HG03571 (cell line): ENCODE data around the gene HELB.
A peak's percentile ranks its signal among the peaks of the same experiment; 100 is the strongest.

Experiments
- ATAC-seq: cut with Tn5 transposase; IDR thresholded peaks from one replicate; pipeline ENCODE4 v1.9.1; 2021; ENCODE audit not compliant: unreplicated experiment

Gene HELB

GRCh38 chr12:66301944-66302826, at the start of gene HELB:
Gene HELB (plus strand): TSS chr12:66302493. CDS start chr12:66302604, 111 bp downstream.
- ATAC-seq = peak; percentile 95

GRCh38 chr12:66252771-66253170, 49.5 kb upstream of the HELB start:
- no peak for ATAC-seq

- no peak for ATAC-seq
Observed at GRCh38 chr12:66255737-66256136, 46.6 kb upstream of the HELB start.

GRCh38 chr12:66258011-66258410, 44.3 kb upstream of the HELB start:
- ATAC-seq = no peak

GRCh38 chr12:66262737-66263136, 39.6 kb upstream of the HELB start:
- no peak for ATAC-seq

GRCh38 chr12:66268562-66268961, 33.7 kb upstream of the HELB start:
- no peak for ATAC-seq

- ATAC-seq = no peak
Observed at GRCh38 chr12:66269142-66269541, 33.2 kb upstream of the HELB start.

GRCh38 chr12:66269757-66270383, 32.4 kb upstream of the HELB start:
- no peak for ATAC-seq

GRCh38 chr12:66270613-66271012, 31.7 kb upstream of the HELB start:
- no peak for ATAC-seq

GRCh38 chr12:66272650-66273049, 29.6 kb upstream of the HELB start:
- ATAC-seq = no peak

- ATAC-seq = no peak
Observed at GRCh38 chr12:66273147-66273546, 29.1 kb upstream of the HELB start.

GRCh38 chr12:66275040-66275439, 27.3 kb upstream of the HELB start:
- no peak for ATAC-seq

GRCh38 chr12:66279123-66279712, 23.1 kb upstream of the HELB start:
- no peak for ATAC-seq

- no peak for ATAC-seq
Observed at GRCh38 chr12:66280561-66280960, 21.7 kb upstream of the HELB start.

- no peak for ATAC-seq
Observed at GRCh38 chr12:66282244-66282643, 20.0 kb upstream of the HELB start.

GRCh38 chr12:66287275-66287674, 15.0 kb upstream of the HELB start:
- ATAC-seq = no peak

- no peak for ATAC-seq
Observed at GRCh38 chr12:66288121-66288520, 14.2 kb upstream of the HELB start.

- no peak for ATAC-seq
Observed at GRCh38 chr12:66289485-66289884, 12.8 kb upstream of the HELB start.

GRCh38 chr12:66290716-66291200, 11.5 kb upstream of the HELB start:
- ATAC-seq = no peak

- ATAC-seq = no peak
Observed at GRCh38 chr12:66296176-66296683, 6.1 kb upstream of the HELB start.

- no peak for ATAC-seq
Observed at GRCh38 chr12:66297080-66297479, 5.2 kb upstream of the HELB start.

- no peak for ATAC-seq
Observed at GRCh38 chr12:66297923-66298322, 4.4 kb upstream of the HELB start.
